Activated CD8-positive, alpha-beta memory T cell treated with anti-CD3 and anti-CD28 coated beads, Interleukin-2, amount 50 U/mL, for 48 hours (primary cell): ENCODE data around the gene SLC22A23.

ENCODE experiments used
- DNase-seq: peaks from one replicate; pipeline ENCODE4 v3.0.0-alpha.2; 2020

SLC22A23 gene

GRCh38 chr6:3419624-3420272 lies 37.1 kb downstream of the SLC22A23 start:
- no peak for DNase-seq

GRCh38 chr6:3418496-3419060 lies 38.3 kb downstream of the SLC22A23 start:
- DNase-seq, result no peak

GRCh38 chr6:3417473-3417872 lies 39.4 kb downstream of the SLC22A23 start:
- DNase-seq, result no peak

GRCh38 chr6:3415490-3415889 lies 41.4 kb downstream of the SLC22A23 start:
- DNase-seq, result no peak

GRCh38 chr6:3415082-3415453 lies 41.8 kb downstream of the SLC22A23 start:
- no peak for DNase-seq

GRCh38 chr6:3414327-3415081 lies 42.3 kb downstream of the SLC22A23 start:
- no peak for DNase-seq

GRCh38 chr6:3413592-3413991 lies 43.3 kb downstream of the SLC22A23 start:
- no peak for DNase-seq

GRCh38 chr6:3412779-3413500 lies 43.9 kb downstream of the SLC22A23 start:
- no peak for DNase-seq

- no peak for DNase-seq
These were observed 44.7 kb downstream of the SLC22A23 start for GRCh38 chr6:3411967-3412778.

- DNase-seq, result peak; percentile 88
These were observed 46.2 kb downstream of the SLC22A23 start for GRCh38 chr6:3410385-3411360.

GRCh38 chr6:3409699-3410384 lies 47.0 kb downstream of the SLC22A23 start:
- DNase-seq, result no peak

- DNase-seq, result no peak
These were observed 48.2 kb downstream of the SLC22A23 start for GRCh38 chr6:3408665-3409064.

GRCh38 chr6:3407840-3408239 lies 49.0 kb downstream of the SLC22A23 start:
- DNase-seq, result no peak

- no peak for DNase-seq
These were observed 49.7 kb downstream of the SLC22A23 start for GRCh38 chr6:3406891-3407809.

GRCh38 chr6:3406362-3406821 lies 50.5 kb downstream of the SLC22A23 start:
- no peak for DNase-seq

- no peak for DNase-seq
These were observed 51.2 kb downstream of the SLC22A23 start for GRCh38 chr6:3405679-3406078.

- no peak for DNase-seq
These were observed 51.7 kb downstream of the SLC22A23 start for GRCh38 chr6:3405182-3405518.

- DNase-seq, result no peak
These were observed 53.3 kb downstream of the SLC22A23 start for GRCh38 chr6:3403238-3404173.
